ENCODE data around the gene ZNF598. TPM values are rescaled to one million over a fixed set of nuclear protein-coding genes. Genes with fewer than 3 reads are reported as not detected.

Gene ZNF598
- total RNA-seq, 1 experiment from 2014 or later, result 85.7 TPM

DNA sequence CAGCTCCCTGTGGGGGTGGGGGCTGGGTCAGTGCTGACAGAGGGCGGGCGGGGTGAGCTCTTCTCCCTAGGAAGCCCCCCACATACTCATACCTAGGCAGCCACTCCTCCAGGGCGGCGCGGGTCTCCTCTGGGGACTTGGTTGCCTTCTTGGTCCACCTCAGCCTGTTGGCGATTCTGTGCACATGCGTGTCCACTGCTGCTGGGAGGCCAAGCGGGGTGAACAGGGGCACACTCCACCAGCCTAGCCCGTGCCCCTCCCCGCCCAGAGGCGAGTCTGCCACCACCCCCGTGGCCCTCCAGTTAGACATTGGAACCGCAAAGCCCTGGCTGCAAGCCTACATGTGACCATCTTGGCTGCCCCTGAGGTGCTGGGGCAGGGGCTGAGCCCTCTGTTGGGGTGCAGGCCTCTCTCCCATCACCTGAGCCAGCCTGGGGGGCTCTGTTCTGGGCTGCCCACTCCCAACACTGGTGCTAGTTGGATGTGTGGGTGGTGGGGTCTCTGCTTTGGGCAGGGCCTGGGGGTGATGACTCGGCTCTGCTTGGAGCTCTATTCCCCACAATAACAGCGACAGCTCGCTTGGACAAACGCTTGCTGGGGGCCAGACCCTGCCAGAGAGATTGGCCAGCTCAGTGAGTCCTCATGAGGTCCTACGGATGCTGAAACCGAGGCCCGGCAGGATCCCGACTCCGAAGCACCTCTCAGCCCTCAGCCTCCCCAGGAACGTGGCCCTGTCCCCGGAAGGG is 30.6 kb upstream of the ZNF598 start:
- no peaks in the 10 kb centered on the region for H3K27me3 ChIP-seq (ENCODE audit: control insufficient read depth, insufficient read depth, low read length)
- H3K4me1 ChIP-seq (ENCODE audit: control insufficient read depth, insufficient read depth, low read length), result peaks cover 63% of the 10 kb centered on the region
- BruUV-seq (replicated peaks), result no TSS peak
- DNase-seq (ENCODE audit: low read depth, low spot score) (no peak), ATAC-seq (peak; percentile 9)
- in situ Hi-C loops (cut with HindIII; ENCODE audit: low pct_unique_long_range_greater_than_20kb, low sequenced_read_pairs), result no loop called here
- TF ChIP-seq SIN3A (IDR thresholded peaks at IDR 0.05; ENCODE audit: borderline replicate concordance, insufficient read depth, low read depth, low read length), result no peak
- TF ChIP-seq TCF7L2 (IDR thresholded peaks at IDR 0.05; ENCODE audit: low read depth, low read length), result no peak
- TF ChIP-seq, protein P1, sequence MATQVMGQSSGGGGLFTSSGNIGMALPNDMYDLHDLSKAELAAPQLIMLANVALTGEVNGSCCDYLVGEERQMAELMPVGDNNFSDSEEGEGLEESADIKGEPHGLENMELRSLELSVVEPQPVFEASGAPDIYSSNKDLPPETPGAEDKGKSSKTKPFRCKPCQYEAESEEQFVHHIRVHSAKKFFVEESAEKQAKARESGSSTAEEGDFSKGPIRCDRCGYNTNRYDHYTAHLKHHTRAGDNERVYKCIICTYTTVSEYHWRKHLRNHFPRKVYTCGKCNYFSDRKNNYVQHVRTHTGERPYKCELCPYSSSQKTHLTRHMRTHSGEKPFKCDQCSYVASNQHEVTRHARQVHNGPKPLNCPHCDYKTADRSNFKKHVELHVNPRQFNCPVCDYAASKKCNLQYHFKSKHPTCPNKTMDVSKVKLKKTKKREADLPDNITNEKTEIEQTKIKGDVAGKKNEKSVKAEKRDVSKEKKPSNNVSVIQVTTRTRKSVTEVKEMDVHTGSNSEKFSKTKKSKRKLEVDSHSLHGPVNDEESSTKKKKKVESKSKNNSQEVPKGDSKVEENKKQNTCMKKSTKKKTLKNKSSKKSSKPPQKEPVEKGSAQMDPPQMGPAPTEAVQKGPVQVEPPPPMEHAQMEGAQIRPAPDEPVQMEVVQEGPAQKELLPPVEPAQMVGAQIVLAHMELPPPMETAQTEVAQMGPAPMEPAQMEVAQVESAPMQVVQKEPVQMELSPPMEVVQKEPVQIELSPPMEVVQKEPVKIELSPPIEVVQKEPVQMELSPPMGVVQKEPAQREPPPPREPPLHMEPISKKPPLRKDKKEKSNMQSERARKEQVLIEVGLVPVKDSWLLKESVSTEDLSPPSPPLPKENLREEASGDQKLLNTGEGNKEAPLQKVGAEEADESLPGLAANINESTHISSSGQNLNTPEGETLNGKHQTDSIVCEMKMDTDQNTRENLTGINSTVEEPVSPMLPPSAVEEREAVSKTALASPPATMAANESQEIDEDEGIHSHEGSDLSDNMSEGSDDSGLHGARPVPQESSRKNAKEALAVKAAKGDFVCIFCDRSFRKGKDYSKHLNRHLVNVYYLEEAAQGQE (IDR thresholded peaks at IDR 0.05; ENCODE audit: insufficient read depth in 1 of 2, low read depth in 2 of 2, low read length in 1 of 2), result no peak
- TF ChIP-seq, protein P2, sequence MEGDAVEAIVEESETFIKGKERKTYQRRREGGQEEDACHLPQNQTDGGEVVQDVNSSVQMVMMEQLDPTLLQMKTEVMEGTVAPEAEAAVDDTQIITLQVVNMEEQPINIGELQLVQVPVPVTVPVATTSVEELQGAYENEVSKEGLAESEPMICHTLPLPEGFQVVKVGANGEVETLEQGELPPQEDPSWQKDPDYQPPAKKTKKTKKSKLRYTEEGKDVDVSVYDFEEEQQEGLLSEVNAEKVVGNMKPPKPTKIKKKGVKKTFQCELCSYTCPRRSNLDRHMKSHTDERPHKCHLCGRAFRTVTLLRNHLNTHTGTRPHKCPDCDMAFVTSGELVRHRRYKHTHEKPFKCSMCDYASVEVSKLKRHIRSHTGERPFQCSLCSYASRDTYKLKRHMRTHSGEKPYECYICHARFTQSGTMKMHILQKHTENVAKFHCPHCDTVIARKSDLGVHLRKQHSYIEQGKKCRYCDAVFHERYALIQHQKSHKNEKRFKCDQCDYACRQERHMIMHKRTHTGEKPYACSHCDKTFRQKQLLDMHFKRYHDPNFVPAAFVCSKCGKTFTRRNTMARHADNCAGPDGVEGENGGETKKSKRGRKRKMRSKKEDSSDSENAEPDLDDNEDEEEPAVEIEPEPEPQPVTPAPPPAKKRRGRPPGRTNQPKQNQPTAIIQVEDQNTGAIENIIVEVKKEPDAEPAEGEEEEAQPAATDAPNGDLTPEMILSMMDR (IDR thresholded peaks at IDR 0.05), result no peak
- TF ChIP-seq POLR2AphosphoS5 (IDR thresholded peaks at IDR 0.05; ENCODE audit: low read depth, low read length), result no peak; the same call in 1 of the 2 replicates
- ChIA-PET CTCF (interaction anchor here (0.7 kb wide), 1 partner anchor 271 kb away, joined by 3 read pairs; no protein-coding TSS in a partner anchor), POLR2A (interaction anchor here (0.9 kb wide), 1 partner anchor 112 kb away, joined by 8 read pairs; no protein-coding TSS in a partner anchor)
- no peaks in the 10 kb centered on the region for H3K36me3 ChIP-seq (ENCODE audit: control insufficient read depth, insufficient read depth, low read length)
- peak overlapping the region; percentile 82 for H3K27ac ChIP-seq (ENCODE audit: low read length)
- intact Hi-C loops (cut with micrococcal nuclease; ENCODE audit: unreplicated experiment), result no loop called here
- H3K9me3 ChIP-seq (ENCODE audit: control insufficient read depth, insufficient read depth, low read depth, low read length), result no peaks in the 10 kb centered on the region
- no peak overlapping the region for H3K4me3 ChIP-seq (ENCODE audit: low read depth in 2 of 2, low read length in 2 of 2)

DNA sequence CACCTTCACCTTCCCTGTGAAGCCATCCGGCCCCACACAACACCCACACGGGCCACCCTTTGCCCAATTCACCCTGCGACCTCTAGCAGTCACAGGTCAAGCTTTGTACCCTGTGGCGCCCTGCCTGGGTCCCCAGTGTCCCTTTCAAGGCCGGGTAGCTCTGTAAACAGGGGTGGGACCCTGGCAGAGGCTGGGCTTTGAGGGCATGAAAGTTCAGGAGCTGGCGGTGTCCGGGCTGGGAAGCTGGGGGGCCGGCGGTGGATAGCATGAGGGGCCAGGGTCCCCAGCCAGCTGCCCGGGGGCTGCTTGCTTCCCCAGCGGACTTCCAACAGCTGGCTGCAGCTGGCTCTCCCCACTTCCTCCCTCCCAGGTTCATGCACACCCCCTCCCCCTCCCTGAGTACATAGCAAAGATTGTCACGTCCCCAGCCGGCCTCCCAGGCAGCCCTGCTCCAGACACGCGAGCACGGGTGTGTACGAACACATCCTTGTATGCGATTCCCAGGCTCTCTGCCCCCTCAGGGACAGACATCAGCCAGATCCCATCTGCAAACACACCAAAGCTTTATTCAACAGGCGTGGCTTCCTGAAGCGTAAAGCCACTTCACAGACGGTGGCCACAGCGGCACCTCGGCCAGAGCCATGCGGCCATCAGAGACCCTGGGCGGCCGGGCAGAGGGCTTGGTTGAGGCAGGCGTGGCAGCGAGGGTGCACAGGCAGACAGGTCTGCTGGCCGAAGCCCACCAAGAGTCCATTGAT is 29.8 kb upstream of the ZNF598 start:
- intact Hi-C loops (cut with micrococcal nuclease; ENCODE audit: unreplicated experiment) (no loop called here), in situ Hi-C loops (cut with HindIII; ENCODE audit: low pct_unique_long_range_greater_than_20kb, low sequenced_read_pairs) (no loop called here)
- Histone ChIP-seq H3K27ac (ENCODE audit: low read length) (peak overlapping the region; percentile 82), H3K9me3 (ENCODE audit: control insufficient read depth, insufficient read depth, low read depth, low read length) (no peaks in the 10 kb centered on the region), H3K36me3 (ENCODE audit: control insufficient read depth, insufficient read depth, low read length) (no peaks in the 10 kb centered on the region), H3K27me3 (ENCODE audit: control insufficient read depth, insufficient read depth, low read length) (no peaks in the 10 kb centered on the region), H3K4me1 (ENCODE audit: control insufficient read depth, insufficient read depth, low read length) (peaks cover 70% of the 10 kb centered on the region), H3K4me3 (ENCODE audit: low read depth in 2 of 2, low read length in 2 of 2) (no peak overlapping the region)
- ChIA-PET POLR2A (interaction anchor here (0.9 kb wide), 1 partner anchor 113 kb away, joined by 8 read pairs; no protein-coding TSS in a partner anchor), CTCF (interaction anchor here (0.7 kb wide), 1 partner anchor 270 kb away, joined by 3 read pairs; no protein-coding TSS in a partner anchor)
- TF ChIP-seq, protein P1 (IDR thresholded peaks at IDR 0.05; ENCODE audit: insufficient read depth in 1 of 2, low read depth in 2 of 2, low read length in 1 of 2), result no peak
- TF ChIP-seq POLR2AphosphoS5 (IDR thresholded peaks at IDR 0.05; ENCODE audit: low read depth, low read length), result peak; percentile 63; the same call in 1 of the 2 replicates
- TF ChIP-seq, protein P2 (IDR thresholded peaks at IDR 0.05), result no peak
- peak; percentile 34; the same call in 1 of the 2 replicates for TF ChIP-seq TCF7L2 (IDR thresholded peaks at IDR 0.05; ENCODE audit: low read depth, low read length)
- TF ChIP-seq SIN3A (IDR thresholded peaks at IDR 0.05; ENCODE audit: borderline replicate concordance, insufficient read depth, low read depth, low read length), result no peak; the same call in 1 of the 2 replicates
- no peak for DNase-seq (ENCODE audit: low read depth, low spot score)
- ATAC-seq, result peak; percentile 24
- BruUV-seq (replicated peaks), result no TSS peak
